GM23338 (cell line): ENCODE results near the gene PKN3. TPM values are rescaled to one million over a fixed set of nuclear protein-coding genes. Genes with fewer than 3 reads are reported as not detected.

Experiments
- ATAC-seq: fragments of 200-7000 bp; cut with Tn5 transposase; 3 replicates; pipeline ENCODE4 v1.9.1; 2020
- DNase-seq: peaks from one replicate; pipeline ENCODE4 v3.0.0-alpha.2; 2015; ENCODE audit warnings: low spot score
- H2AFZ ChIP-seq: fragments of 200-600 bp; sonication (generic); 2 replicates; pipeline ENCODE4 v1.8.0; 2016; ENCODE audit warnings: antibody characterized with exemption, mild to moderate bottlenecking, moderate library complexity
- H3F3A ChIP-seq: fragments of 200-600 bp; sonication (generic); replicated peaks from 2 replicates; pipeline ENCODE4 v1.8.0; 2017; ENCODE audit warnings: antibody characterized with exemption, mixed run types, low read depth
- H3K27ac ChIP-seq: fragments of 200-600 bp; sonication (generic); 2 replicates; pipeline ENCODE4 v1.6.1; 2016; ENCODE audit warnings: low read depth
- H3K27me3 ChIP-seq: fragments of 200-600 bp; sonication (generic); 2 replicates; pipeline ENCODE4 v1.8.0; 2016; ENCODE audit warnings: mild to moderate bottlenecking, mixed run types, moderate library complexity; ENCODE audit not compliant: insufficient read depth
- H3K36me3 ChIP-seq: fragments of 200-600 bp; sonication (generic); 2 replicates; pipeline ENCODE4 v1.8.0; 2016; ENCODE audit warnings: mild to moderate bottlenecking; ENCODE audit not compliant: insufficient read depth
- H3K4me1 ChIP-seq: fragments of 200-600 bp; sonication (generic); 2 replicates; pipeline ENCODE4 v1.8.0; 2016; ENCODE audit warnings: mild to moderate bottlenecking, moderate library complexity; ENCODE audit not compliant: insufficient read depth
- H3K4me2 ChIP-seq: fragments of 200-600 bp; sonication (generic); 2 replicates; pipeline ENCODE4 v1.7.1; 2017; ENCODE audit warnings: mixed run types
- H3K4me3 ChIP-seq: fragments of 200-600 bp; sonication (generic); 2 replicates; pipeline ENCODE4 v1.6.1; 2016; ENCODE audit warnings: mixed run types
- H3K79me2 ChIP-seq: fragments of 200-600 bp; sonication (generic); replicated peaks from 2 replicates; pipeline ENCODE4 v1.8.0; 2017; ENCODE audit warnings: mild to moderate bottlenecking; ENCODE audit not compliant: insufficient read depth
- H3K9me2 ChIP-seq: fragments of 200-600 bp; sonication (generic); 2 replicates; pipeline ENCODE4 v1.8.0; 2017; ENCODE audit not compliant: insufficient read depth
- H4K20me1 ChIP-seq: fragments of 200-600 bp; sonication (generic); replicated peaks from 2 replicates; pipeline ENCODE4 v1.8.0; 2017; ENCODE audit warnings: mild to moderate bottlenecking; ENCODE audit not compliant: insufficient read depth
- H3K27ac Mint-ChIP-seq: 2 replicates; pipeline ENCODE4 v1.8.0; 2020; ENCODE audit warnings: inconsistent platforms, mild to moderate bottlenecking, moderate library complexity, mixed read lengths
- H3K27me3 Mint-ChIP-seq: 3 replicates; pipeline ENCODE4 v1.8.0; 2022; ENCODE audit warnings: low read depth, mild to moderate bottlenecking, moderate library complexity, mixed read lengths, inconsistent platforms; ENCODE audit not compliant: insufficient read depth, poor library complexity
- H3K36me3 Mint-ChIP-seq: 3 replicates; pipeline ENCODE4 v1.8.0; 2021; ENCODE audit warnings: low read depth, mild to moderate bottlenecking, inconsistent platforms, moderate library complexity, mixed read lengths
- H3K4me1 Mint-ChIP-seq: 3 replicates; pipeline ENCODE4 v1.8.0; 2020; ENCODE audit warnings: mild to moderate bottlenecking, inconsistent platforms, mixed read lengths
- H3K4me3 Mint-ChIP-seq: 3 replicates; pipeline ENCODE4 v1.8.0; 2021; ENCODE audit warnings: moderate library complexity, mild to moderate bottlenecking, inconsistent platforms, mixed read lengths
- H3K9me3 Mint-ChIP-seq: 3 replicates; pipeline ENCODE4 v1.8.0; 2020; ENCODE audit warnings: moderate library complexity, mild to moderate bottlenecking, inconsistent platforms, mixed read lengths
- CREB1 ChIP-seq: fragments of 250-450 bp; sonication (Bioruptor Pico); IDR thresholded peaks from 2 replicates; pipeline ENCODE4 v1.5.0; 2020; ENCODE audit warnings: low read depth, mild to moderate bottlenecking, moderate library complexity
- CTCF ChIP-seq, 2 experiments: fragments of 200-600 bp in 1 of 2; sonication (generic) in 1 of 2; conservative IDR thresholded peaks; 2 replicates each; pipeline versions ENCODE4 v1.5.1 to v1.6.1; 2016 to 2017; ENCODE audit warnings: antibody characterized with exemption in 2 of 2, low read depth in 2 of 2, mild to moderate bottlenecking in 2 of 2, moderate library complexity in 1 of 2
- ETS1 ChIP-seq: IDR thresholded peaks from 2 replicates; pipeline ENCODE4 v1.6.1; 2016; ENCODE audit warnings: antibody characterized with exemption
- EZH2 ChIP-seq: fragments of 200-600 bp; sonication (generic); IDR thresholded peaks from one replicate; pipeline ENCODE4 v1.8.0; 2017; ENCODE audit warnings: antibody characterized with exemption, mild to moderate bottlenecking, low read depth; ENCODE audit not compliant: unreplicated experiment
- EZH2phosphoT487 ChIP-seq: fragments of 200-600 bp; sonication (generic); IDR thresholded peaks from one replicate; pipeline ENCODE4 v1.8.1; 2018; ENCODE audit warnings: antibody characterized with exemption; ENCODE audit not compliant: unreplicated experiment
- JUNB ChIP-seq: IDR thresholded peaks from one replicate; pipeline ENCODE4 v1.6.1; 2016; ENCODE audit warnings: antibody characterized with exemption; ENCODE audit not compliant: unreplicated experiment
- NANOG ChIP-seq: IDR thresholded peaks from 2 replicates; pipeline ENCODE4 v1.6.1; 2016; ENCODE audit warnings: antibody characterized with exemption, borderline replicate concordance
- POLR2AphosphoS5 ChIP-seq: IDR thresholded peaks from 2 replicates; pipeline ENCODE4 v1.6.1; 2016; ENCODE audit warnings: antibody characterized with exemption, low read depth
- STAT1 ChIP-seq: IDR thresholded peaks from one replicate; pipeline ENCODE4 v1.6.1; 2016; ENCODE audit warnings: antibody characterized with exemption; ENCODE audit not compliant: unreplicated experiment
- ZNF114 ChIP-seq: fragments of 250-450 bp; sonication (Bioruptor Pico); IDR thresholded peaks from 2 replicates; pipeline ENCODE4 v1.5.0; 2020; ENCODE audit warnings: mild to moderate bottlenecking, moderate library complexity
- ZNF331 ChIP-seq: fragments of 250-450 bp; sonication (Bioruptor Pico); IDR thresholded peaks from 2 replicates; pipeline ENCODE4 v1.5.0; 2020; ENCODE audit warnings: low read depth, mild to moderate bottlenecking, moderate library complexity
- polyA plus RNA-seq: library from polyadenylated mRNA; unstranded; fragments of >200 nt; fragmentation: Nextera tagmentation; extraction: Ambion mirVana; gene quantifications from 2 replicates; pipeline ENCODE4 v1.2.1, GENCODE V29; 2016
- total RNA-seq: library from RNA; depleted of rRNA; stranded (reverse); fragments of >200 nt; shearing (Covaris generic); gene quantifications from 2 replicates; pipeline ENCODE4 v1.2.3, GENCODE V29; 2014
- TF ChIP-seq, protein P1 (sequence below): IDR thresholded peaks from one replicate; pipeline ENCODE4 v1.6.1; 2018; ENCODE audit warnings: antibody characterized with exemption; ENCODE audit not compliant: unreplicated experiment
- TF ChIP-seq, protein P2 (sequence below): fragments of 250-450 bp; sonication (Bioruptor Pico); IDR thresholded peaks from 2 replicates; pipeline ENCODE4 v1.5.0; 2020; ENCODE audit warnings: mild to moderate bottlenecking, moderate library complexity

Gene PKN3
- total and polyA plus RNA-seq, 2 experiments from 2014 or later: 6.2 to 17.7 TPM

DNA sequence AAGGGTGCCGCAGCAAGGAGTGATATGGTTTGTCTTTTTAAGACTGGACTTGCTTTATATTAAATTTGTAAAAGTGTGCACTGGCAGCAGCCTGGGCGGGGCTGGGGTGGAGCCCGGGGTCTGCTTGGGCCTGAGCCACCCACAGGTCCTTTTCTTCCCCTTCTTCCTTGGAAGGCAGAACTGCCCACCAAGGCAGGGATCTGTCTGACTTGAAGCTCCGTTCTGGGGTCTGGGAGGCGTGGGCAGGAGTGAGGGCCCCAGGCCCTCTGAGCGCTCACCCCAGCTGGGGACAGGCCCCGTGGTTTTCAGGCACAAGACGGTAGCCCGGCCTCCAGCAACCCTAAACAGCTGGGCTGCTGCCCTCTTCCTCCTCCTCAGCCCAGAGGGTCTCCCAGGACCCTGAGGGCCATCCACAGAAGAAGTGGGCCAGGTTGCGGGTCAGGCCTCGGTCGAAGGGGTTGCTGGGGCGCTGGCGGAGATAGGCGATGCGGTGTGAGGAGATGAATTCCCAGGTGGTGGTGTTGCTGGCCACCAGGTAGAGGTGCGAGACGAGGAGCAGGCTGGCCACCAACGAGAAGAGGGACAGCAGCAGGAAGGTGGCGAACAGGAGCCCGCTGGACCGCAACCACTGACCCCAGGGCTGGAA, 18.7 kb downstream of the PKN3 start:
- H3K27ac Mint-ChIP-seq: no peak overlapping the region
- H3K4me1 ChIP-seq: peaks cover 3% of the 10 kb centered on the region
- no peak overlapping the region for H2AFZ ChIP-seq
- no peak for TF ChIP-seq JUNB
- TF ChIP-seq ZNF331: no peak
- TF ChIP-seq CTCF (conservative IDR thresholded peaks at IDR 0.05; ENCODE audit: low read depth in 2 of 2): no peak
- TF ChIP-seq POLR2AphosphoS5: no peak
- no peak for TF ChIP-seq ETS1
- TF ChIP-seq EZH2: no peak
- TF ChIP-seq NANOG: no peak
- no peak for TF ChIP-seq ZNF114
- TF ChIP-seq CREB1 (CRISPR knock-in tag): no peak
- TF ChIP-seq, protein P1, sequence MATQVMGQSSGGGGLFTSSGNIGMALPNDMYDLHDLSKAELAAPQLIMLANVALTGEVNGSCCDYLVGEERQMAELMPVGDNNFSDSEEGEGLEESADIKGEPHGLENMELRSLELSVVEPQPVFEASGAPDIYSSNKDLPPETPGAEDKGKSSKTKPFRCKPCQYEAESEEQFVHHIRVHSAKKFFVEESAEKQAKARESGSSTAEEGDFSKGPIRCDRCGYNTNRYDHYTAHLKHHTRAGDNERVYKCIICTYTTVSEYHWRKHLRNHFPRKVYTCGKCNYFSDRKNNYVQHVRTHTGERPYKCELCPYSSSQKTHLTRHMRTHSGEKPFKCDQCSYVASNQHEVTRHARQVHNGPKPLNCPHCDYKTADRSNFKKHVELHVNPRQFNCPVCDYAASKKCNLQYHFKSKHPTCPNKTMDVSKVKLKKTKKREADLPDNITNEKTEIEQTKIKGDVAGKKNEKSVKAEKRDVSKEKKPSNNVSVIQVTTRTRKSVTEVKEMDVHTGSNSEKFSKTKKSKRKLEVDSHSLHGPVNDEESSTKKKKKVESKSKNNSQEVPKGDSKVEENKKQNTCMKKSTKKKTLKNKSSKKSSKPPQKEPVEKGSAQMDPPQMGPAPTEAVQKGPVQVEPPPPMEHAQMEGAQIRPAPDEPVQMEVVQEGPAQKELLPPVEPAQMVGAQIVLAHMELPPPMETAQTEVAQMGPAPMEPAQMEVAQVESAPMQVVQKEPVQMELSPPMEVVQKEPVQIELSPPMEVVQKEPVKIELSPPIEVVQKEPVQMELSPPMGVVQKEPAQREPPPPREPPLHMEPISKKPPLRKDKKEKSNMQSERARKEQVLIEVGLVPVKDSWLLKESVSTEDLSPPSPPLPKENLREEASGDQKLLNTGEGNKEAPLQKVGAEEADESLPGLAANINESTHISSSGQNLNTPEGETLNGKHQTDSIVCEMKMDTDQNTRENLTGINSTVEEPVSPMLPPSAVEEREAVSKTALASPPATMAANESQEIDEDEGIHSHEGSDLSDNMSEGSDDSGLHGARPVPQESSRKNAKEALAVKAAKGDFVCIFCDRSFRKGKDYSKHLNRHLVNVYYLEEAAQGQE: no peak
- no peak for TF ChIP-seq STAT1
- TF ChIP-seq EZH2phosphoT487: no peak
- TF ChIP-seq, protein P2, sequence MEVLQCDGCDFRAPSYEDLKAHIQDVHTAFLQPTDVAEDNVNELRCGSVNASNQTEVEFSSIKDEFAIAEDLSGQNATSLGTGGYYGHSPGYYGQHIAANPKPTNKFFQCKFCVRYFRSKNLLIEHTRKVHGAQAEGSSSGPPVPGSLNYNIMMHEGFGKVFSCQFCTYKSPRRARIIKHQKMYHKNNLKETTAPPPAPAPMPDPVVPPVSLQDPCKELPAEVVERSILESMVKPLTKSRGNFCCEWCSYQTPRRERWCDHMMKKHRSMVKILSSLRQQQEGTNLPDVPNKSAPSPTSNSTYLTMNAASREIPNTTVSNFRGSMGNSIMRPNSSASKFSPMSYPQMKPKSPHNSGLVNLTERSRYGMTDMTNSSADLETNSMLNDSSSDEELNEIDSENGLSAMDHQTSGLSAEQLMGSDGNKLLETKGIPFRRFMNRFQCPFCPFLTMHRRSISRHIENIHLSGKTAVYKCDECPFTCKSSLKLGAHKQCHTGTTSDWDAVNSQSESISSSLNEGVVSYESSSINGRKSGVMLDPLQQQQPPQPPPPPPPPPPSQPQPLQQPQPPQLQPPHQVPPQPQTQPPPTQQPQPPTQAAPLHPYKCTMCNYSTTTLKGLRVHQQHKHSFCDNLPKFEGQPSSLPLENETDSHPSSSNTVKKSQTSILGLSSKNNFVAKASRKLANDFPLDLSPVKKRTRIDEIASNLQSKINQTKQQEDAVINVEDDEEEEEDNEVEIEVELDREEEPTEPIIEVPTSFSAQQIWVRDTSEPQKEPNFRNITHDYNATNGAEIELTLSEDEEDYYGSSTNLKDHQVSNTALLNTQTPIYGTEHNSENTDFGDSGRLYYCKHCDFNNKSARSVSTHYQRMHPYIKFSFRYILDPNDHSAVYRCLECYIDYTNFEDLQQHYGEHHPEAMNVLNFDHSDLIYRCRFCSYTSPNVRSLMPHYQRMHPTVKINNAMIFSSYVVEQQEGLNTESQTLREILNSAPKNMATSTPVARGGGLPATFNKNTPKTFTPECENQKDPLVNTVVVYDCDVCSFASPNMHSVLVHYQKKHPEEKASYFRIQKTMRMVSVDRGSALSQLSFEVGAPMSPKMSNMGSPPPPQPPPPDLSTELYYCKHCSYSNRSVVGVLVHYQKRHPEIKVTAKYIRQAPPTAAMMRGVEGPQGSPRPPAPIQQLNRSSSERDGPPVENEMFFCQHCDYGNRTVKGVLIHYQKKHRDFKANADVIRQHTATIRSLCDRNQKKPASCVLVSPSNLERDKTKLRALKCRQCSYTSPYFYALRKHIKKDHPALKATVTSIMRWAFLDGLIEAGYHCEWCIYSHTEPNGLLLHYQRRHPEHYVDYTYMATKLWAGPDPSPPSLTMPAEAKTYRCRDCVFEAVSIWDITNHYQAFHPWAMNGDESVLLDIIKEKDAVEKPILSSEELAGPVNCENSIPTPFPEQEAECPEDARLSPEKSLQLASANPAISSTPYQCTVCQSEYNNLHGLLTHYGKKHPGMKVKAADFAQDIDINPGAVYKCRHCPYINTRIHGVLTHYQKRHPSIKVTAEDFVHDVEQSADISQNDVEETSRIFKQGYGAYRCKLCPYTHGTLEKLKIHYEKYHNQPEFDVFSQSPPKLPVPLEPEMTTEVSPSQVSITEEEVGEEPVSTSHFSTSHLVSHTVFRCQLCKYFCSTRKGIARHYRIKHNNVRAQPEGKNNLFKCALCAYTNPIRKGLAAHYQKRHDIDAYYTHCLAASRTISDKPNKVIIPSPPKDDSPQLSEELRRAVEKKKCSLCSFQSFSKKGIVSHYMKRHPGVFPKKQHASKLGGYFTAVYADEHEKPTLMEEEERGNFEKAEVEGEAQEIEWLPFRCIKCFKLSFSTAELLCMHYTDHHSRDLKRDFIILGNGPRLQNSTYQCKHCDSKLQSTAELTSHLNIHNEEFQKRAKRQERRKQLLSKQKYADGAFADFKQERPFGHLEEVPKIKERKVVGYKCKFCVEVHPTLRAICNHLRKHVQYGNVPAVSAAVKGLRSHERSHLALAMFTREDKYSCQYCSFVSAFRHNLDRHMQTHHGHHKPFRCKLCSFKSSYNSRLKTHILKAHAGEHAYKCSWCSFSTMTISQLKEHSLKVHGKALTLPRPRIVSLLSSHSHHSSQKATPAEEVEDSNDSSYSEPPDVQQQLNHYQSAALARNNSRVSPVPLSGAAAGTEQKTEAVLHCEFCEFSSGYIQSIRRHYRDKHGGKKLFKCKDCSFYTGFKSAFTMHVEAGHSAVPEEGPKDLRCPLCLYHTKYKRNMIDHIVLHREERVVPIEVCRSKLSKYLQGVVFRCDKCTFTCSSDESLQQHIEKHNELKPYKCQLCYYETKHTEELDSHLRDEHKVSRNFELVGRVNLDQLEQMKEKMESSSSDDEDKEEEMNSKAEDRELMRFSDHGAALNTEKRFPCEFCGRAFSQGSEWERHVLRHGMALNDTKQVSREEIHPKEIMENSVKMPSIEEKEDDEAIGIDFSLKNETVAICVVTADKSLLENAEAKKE: no peak
- H3K27ac ChIP-seq: no peak overlapping the region
- H3K27me3 ChIP-seq: no peaks in the 10 kb centered on the region
- no peak overlapping the region for H3K4me2 ChIP-seq
- no peaks in the 10 kb centered on the region; the same call in 1 of the 2 replicates for H3F3A ChIP-seq
- no peak overlapping the region for H3K4me3 ChIP-seq
- peaks cover 18% of the 10 kb centered on the region for H3K4me1 Mint-ChIP-seq
- H3K36me3 Mint-ChIP-seq: peaks cover 4% of the 10 kb centered on the region
- no peaks in the 10 kb centered on the region; the same call in 2 of the 3 replicates for H3K9me3 Mint-ChIP-seq
- H3K4me3 Mint-ChIP-seq: peak overlapping the region; percentile 27; the same call in 1 of the 3 replicates
- H4K20me1 ChIP-seq: no peaks in the 10 kb centered on the region; the same call in 1 of the 2 replicates
- H3K79me2 ChIP-seq: no peaks in the 10 kb centered on the region; the same call in 1 of the 2 replicates
- H3K27me3 Mint-ChIP-seq: peaks cover 30% of the 10 kb centered on the region
- no peaks in the 10 kb centered on the region for H3K36me3 ChIP-seq
- DNase-seq: no peak
- no peak for ATAC-seq
- H3K9me2 ChIP-seq: no peaks in the 10 kb centered on the region
